NCI-H146 (cell line): ENCODE results near the gene RPS26.
A peak's percentile ranks its signal among the peaks of the same experiment; 100 is the strongest.
"Not testable (repeated sequence)": the region's sequence is repeated elsewhere in the genome, so short reads cannot be mapped to it uniquely, and the experiment has no call there.

Experiments
- DNase-seq: peaks from one replicate; lab custom pipeline; 2025; lab: John Stamatoyannopoulos, UW

The RPS26 gene

DNA sequence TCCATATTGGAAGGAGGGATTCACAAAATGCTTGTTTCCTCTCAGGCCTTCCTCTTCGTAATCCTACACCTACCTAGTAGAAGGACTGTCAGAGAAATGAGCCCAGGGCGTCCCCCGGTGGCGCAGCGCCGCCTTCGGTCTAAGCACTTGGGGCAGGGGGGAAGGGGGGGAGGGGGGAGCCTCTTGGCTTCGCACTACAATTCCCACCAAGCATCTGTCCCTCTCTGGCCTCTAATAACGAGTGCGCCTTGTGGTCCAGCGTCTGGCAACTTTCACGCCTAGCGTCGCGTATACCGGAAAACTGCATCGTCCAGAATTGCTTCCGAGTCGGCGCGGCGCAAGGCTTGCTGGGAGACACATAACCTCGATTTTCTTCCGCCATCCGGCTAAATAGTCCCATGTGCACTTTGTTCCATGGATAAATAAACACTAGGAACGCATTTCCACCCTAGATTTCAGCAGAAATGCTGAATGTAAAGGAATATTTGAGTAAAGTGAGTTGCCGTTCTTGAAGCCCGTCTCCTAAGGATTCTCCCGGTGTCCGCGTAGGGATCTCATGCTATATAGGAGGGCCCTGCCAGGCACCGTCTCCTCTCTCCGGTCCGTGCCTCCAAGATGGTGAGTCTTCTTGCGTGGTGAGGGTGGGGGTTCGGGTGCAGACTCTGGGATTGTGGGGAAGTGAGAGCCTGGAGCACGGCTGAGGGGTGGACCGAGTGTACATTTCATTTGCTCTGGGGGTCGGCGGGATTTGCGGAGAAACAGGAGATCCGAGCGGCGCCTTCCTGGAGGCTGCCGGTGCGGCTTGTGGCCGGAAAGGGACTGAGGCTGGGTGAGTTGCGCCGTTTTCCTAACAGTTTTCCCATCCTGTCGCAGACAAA lies at the start of gene RPS26:
Gene RPS26 (plus strand): TSS at position 367 of the 878 bp plus-strand sequence. CDS start 249 bp downstream, at position 616.
- peak; percentile 100 for DNase-seq

DNA sequence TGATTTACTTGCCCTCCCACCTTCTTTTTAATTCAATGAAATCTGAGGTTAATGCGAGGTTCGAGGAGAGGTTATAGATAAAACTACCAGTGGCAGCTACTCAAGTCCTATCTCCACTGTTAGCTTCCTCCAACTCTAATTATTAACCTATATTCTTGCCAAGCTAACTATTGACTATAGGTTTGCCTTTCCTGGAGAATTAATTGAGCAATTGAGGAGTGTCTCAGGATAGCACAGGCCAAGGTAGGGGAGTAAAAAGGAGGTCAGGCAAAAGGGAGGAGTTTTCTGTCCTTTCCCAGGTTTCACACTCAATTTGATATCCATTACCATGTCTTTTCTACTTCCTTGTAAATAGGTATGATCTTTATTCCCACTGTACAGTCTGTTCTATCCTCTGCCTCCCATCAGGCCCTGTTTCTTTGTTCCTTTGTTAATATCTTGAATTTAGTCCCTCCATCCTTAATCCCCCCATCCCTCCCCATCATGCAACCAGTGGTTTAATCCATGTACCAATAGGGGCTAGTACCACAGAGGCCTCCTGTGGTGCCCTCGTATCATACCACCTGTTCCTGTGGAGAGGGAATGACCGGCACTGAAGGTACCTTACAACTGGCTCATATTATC lies 48.4 kb upstream of the RPS26 start:
- DNase-seq = peak; percentile 36

DNA sequence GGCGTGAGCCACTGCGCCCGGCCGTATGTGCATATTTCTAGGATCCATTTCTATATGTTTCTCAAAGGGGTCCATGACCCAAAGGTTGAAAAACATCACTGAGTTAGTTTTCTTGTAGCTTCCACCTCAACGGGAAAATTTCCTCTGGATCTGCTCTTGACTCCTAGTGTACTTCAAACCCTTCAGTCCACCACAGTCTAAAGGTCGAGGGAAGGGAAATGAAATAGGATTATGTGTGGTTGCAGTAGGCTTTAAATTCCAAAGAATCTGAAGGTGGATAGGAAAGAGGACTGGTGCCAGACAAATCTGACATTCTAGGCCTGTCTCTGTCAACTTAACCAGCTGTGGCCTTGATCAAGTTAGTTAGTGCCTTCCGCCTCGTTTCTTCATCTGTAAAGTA lies 46.4 kb upstream of the RPS26 start:
- DNase-seq = no peak

DNA sequence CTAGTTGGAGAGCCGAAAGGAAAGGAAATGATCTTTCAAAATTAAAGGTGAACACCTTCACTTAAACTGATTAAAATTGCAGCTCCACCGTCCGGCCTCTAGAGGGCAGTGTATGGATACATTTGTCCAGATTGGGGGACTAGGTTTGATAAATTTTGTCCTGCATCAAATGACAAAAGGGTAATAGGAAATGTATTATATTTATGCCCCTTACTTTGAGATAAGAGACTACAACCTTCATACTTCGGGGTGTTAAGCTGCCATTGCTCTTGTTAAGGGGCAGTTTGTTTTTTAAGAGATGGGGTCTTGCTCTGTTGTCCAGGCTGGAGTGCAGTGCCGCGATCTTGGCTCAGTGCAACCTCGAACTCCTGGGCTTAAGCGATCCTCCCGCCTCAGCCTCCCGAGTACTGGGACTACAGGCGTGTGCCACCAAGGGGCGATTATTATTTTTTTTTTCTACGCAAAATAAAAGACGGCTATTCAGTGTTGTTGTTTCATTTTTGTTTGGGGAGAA lies 45.5 kb upstream of the RPS26 start:
- DNase-seq = peak; percentile 73

DNA sequence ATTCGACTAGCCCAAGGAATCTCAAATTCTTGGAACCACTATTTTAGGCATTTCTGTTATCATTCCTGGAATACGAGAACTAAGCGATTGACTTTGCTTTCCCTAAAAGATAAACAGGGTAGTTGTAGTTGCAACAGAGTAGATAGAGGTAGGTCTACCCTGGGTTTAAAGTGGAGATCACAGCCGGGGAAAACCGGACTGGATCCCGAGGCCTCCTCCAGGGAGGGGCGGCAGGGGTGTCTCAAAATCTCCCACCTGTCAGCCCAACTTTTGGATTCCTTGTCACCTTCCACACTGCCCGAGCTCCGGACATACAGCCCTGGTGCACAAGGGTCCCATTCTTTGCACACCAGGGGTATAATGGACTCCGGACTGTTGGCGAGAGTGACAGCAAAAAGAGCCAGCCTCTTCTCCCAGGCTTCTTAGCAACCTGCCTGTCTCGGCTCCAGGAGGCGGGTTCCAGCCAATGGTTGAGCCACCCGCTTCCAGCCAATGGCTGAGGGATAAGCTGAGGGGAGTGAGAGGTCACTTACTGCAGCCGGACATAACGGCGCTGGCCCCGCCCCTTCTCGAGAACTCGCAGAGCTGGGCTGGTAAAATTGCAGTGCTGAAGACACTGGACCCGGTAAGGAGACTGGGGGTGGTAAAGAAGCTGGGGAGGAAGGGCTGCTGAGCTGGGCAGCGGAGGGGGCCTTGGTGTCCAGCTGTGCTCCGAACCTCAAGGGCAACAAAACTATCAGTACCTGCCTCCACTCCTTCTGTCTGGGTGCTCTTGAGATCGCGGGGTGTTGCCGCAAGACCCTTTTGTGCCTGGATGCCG lies 44.8 kb upstream of the RPS26 start, which contains the start of gene SUOX:
Gene SUOX (plus strand): TSS at position 562 of the 820 bp plus-strand sequence. CDS start 4,946 bp downstream, outside the sequence.
- DNase-seq = peak; percentile 98

DNA sequence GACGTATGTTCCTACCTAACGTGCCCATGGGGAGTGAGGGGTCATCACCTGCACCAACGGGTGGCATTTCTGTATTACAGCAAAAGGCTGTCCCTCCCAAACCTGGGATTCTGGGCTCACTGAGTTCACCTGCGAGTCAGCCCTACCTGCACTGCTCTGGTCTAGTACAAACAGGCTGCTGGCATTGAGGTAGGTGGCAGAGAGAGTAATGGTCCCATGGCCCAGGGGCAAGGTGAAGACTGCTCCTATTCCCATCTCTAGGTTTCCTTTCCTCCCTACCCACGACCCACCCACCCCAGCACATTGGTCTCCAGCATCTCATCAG lies 44.2 kb upstream of the RPS26 start:
- DNase-seq = no peak

DNA sequence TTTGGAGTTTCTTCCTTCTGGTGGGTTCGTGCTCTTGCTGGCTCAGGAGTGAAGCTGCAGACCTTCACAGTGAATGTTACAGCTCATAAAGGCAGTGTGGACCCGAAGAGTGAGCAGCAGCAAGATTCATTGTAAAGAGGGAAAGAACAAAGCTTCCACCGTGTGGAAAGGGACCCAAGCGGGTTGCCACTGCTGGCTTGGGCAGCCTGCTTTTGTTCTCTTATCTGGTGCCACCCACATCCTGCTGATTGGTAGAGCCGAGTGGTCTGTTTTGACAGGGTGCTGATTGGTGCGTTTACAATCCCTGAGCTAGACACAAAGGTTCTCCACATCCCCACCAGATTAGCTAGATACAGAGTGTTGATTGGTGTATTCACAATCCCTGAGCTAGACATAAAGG lies 42.2 kb upstream of the RPS26 start:
- DNase-seq = not testable (repeated sequence)

DNA sequence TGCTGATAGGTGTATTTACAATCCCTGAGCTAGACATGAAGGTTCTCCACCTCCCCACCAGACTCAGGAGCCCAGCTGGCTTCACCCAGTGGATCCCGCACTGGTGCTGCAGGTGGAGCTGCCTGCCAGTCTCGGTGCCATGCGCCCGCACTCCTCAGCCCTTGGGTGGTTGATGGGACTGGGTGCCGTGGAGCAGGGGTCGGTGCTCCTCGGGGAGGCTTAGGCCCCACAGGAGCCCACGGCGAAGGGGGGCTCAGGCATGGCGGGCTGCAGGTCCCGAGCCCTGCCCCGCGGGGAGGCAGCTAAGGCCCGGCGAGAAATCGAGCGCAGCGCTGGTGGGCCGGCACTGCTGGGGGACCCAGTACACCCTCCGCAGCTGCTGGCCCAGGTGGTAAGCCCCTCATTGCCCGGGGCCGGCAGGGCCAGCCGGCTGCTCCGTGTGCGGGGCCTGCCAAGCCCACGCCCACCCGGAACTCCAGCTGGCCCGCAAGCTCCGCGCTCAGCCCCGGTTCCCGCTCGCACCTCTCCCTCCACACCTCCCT lies 41.6 kb upstream of the RPS26 start:
- not testable (repeated sequence) for DNase-seq

DNA sequence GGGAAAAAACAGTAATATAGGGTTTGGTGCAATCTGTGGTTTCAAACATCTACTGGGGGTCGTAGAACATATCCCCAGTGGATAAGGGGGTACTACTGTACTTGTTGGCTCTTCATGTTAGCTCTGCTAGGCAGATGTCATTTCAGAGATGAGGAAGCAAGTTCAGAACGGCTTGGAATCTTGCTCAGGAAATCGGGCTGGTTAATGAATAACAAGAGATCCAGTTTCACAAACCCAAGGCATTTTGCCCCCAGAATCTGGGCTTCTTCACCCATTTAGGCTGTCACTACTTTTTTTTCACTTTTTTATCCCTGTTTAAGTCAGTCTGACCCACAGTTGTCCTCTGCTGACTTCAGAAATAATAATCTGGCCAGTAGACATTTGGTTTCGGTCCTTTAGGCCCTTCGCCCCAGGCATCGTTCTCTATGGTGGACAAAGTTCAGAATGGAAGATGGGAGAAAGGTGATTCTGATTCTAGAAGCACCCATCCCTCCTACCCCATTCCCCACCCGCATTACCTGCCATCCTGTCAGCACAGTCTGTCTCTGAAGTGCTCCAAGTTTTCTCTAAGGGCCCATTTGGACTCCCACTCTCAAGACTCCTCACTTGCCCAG lies 40.1 kb upstream of the RPS26 start:
- no peak for DNase-seq

DNA sequence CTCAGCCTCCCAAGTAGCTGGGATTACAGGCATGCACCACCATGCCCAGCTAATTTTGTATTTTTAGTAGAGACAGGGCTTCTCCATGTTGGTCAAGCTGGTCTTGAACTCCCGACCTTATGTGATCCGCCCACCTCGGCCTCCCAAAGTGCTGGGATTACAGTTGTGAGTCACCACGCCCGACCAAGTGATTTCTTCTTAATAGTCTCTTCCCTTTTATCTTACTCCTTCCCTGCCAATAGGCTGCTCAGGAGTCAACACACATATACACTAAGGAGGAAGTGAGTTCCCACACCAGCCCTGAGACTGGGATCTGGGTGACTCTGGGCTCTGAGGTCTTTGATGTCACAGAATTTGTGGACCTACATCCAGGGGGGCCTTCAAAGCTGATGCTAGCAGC lies 38.3 kb upstream of the RPS26 start:
- not testable (repeated sequence) for DNase-seq

DNA sequence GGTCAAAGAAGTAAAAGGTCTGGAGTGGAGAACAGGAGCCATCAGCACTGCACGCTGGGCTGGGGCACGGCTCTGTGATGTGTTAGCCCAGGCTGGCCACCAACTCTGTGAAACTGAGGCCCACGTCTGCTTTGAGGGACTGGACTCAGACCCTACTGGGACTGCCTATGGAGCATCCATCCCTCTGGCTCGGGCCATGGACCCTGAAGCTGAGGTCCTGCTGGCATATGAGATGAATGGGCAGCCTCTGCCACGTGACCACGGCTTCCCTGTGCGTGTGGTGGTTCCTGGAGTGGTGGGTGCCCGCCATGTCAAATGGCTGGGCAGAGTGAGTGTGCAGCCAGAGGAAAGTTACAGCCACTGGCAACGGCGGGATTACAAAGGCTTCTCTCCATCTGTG lies 37.5 kb upstream of the RPS26 start:
- DNase-seq = no peak

DNA sequence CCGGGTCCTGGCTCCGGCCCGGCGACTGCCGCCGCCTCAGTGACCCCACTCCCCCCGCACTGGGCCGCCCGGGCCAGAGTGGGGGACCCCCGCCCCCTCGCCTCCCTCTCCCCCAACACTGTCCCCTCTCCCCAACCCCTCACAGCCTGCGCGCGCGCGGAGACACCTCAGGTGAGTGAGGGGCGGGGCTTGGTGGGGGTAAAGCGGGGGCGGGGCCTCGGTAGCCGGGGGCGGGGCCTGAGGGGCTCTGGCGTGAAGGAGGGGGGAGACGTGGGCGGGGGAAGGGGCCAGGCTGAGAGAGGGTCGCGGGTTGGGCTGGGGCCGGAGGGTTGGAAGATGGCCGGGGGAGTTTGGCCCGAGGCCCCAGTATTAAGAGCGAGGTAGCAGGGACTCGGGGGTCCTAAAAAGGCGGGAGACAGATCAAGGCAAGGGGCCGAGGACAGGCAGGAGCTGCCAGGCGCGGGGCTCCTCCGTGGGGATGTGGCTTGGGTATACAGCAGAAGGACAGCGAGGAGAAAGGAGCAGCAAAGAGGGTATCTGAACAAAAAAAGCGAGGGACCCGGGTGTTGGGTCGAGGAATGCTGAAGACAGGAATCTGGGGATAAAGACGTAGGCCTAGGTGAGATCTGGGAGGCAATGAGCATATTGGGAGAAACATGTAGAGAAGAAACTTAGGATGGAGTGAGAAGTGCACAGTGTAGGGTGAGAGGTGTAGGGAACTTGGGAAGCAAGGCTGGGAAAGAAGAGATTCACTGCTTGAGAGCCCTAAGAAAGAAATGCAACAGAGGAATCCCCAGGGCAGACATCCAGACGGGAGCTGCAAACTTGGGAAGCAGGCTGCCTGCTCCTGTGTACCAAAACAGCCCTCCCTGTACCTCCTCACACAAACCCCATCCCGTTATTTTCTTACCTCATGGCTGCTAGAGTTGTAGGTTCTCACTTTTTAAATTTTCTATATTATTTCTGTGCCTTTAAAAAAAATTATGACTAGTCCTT lies 33.9 kb upstream of the RPS26 start:
- peak; percentile 90 for DNase-seq

DNA sequence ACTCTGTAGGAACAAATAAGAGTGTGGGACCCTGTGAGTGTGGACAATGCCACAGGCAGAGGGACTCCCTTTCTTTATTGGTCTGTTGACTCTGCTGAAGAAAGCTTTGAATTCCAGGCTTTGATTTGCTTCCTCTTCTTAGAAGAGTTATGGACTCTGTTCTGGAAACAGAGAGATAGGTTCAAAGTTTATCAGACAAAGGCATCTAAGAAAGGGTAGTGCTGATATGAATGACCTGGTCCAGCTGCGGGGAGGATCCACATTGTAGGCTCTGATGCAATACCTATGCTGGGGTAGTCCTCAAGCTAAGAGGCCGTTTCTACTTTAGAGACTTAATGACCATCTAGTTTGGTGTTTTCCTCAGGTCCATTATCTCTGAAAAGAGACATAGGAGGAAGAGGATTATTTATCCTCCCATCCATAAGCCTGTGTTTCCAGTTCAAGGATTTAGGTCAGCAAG lies 31.6 kb upstream of the RPS26 start:
- DNase-seq = no peak

DNA sequence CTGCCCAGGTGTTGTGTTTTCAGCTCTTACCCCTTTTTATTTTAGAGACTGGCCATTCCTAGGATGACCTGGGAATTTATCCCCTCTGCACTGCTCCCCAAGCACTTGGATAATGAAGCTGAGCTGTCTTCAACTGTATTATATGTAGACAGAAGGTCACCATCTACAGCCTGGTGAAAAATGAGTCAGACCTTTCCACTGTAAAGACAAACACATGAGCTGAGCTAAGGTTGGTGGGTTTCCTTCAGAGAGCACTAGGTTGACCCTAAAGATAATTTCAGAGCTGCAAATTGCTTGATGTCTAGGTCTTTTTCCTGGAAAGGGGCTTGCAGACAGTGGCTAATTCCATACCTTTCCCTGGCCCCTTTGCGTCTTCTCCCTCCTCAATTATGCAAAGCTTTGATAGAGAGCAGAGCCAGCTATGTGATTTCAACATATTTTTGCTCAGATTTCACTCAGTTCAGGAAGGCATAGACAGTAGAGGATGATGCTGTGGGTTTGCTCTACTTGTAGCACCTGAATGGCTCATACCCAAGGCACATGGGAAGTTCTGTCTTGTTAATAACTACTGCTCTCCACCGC lies 30.1 kb upstream of the RPS26 start:
- DNase-seq = no peak

DNA sequence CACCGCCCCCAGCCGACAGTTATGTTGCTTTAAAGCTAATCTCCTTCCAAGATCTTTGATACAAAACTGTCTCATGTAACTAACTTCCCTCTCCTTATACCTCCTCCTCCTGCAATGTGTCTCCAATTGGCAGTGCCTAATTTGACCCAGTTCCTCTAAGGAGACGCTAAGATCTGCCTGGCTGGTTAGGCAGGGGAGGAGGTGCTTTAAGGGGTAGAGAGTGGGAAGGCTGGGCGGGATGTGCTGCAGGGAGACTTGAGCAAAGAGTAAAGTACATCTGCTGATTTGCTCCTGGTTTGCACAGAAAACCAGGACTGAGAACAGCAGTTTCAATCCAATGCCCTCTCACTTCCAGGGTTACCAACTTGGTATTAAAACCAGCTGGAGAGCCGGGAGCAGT lies 28.2 kb upstream of the RPS26 start:
- DNase-seq = no peak

DNA sequence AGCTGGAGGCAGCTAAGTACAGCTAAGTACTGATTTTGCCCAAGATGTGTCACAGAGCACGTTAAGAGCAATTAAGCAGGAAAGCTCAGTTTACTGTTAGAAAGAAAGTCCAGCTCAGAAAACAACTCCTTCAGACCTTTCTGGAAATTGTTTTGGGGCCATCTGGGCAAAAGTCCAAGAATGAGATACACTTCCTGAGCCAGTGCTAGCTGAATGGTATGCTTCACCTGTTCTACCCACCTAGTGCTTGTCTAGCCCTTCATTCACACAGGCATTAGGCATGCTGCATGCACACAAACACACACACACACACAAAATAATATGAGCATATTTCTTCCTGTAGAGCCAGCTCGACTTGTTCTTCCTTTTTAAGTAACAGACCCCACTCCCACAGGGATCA lies 27.5 kb upstream of the RPS26 start:
- DNase-seq = no peak

DNA sequence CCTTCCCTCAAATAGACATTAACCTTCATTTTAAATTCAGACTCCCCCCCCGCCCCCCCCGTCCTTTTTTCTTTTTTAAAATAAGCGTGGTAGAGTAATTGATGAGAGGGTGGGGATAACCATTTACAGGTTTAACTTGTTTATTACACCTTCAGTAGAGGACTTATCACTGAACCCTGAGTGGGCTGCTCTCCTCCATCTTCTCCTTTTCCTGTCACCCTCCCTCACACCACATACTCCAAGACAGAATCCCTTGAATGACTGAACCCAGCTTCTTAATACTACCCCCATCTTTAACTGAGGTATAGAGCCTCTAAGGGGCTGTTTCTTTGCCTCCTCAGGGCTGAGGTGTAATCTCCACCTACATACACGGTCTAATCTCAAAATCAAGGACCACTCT lies 24.5 kb upstream of the RPS26 start:
- no peak for DNase-seq

DNA sequence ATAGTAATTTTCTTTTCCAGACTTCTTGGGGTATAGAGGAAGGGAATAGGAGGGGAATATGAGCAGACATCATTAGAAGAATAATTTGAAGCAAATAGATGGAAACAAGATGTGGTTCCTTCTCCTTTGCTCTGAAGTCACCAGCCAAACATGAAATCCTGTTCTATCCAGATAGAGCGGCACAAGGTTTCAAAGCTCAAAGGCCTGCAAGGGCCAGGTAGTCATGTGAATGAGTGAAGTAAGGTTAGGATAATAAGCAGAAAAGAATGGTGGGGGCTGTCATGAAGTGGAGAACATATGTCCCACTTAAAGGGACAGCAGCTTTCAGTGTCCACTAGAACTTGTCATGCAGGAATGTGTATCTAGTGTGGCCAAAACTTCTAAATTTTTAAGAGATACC lies 23.4 kb upstream of the RPS26 start:
- DNase-seq = no peak

DNA sequence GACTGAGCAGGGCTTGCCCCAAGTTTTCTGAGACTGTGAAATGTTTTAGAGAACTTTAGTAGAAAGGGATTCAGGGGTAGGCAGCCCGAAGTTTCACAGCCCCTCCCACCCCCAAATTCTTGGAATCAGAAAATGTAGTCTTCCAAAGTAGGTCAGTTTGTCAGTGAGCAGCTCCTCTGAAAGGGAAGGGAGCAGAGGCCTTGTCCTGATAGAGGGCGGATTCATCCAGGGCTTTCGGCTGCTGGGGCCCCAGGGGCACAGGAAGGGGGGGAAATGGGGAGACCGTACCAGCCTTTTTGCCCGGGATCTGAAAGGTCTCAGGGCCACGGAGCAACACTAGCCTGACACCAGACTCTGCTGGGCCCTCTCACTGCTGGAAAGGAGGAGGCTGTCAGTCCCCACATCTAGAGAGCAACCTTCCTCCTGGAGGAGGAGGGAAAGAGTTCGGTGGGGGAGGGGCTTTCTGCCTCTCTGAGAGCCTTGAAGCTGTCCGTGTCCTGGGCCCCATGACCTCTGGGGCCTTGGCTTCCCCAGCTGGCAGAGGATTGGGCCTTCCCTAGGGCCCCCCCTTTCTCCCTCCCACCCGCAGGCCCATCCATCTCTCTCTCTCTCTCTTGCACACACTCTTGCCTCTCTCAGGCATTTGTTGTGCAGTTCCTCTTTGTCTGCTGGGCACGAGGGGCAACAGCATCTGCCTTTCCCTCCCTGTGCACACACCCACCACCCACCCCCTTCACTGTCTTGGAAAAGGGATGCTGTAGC lies 21.1 kb upstream of the RPS26 start, which contains the start of gene IKZF4:
Gene IKZF4 (plus strand): TSS at position 621 of the 762 bp plus-strand sequence. CDS start 451 bp downstream, outside the sequence.
- DNase-seq = no peak
